BE2C (cell line): ENCODE results near the gene BCL3.

Experiments
- DNase-seq: peaks from one replicate; pipeline ENCODE4 v3.0.0-alpha.2; 2020
- H3K27me3 ChIP-seq: fragments of 250-450 bp; sonication (Bioruptor Pico); 2 replicates; pipeline ENCODE4 v1.5.1; 2020; ENCODE audit warnings: mild to moderate bottlenecking
- H3K36me3 ChIP-seq: fragments of 250-450 bp; sonication (Bioruptor Pico); 2 replicates; pipeline ENCODE4 v1.5.1; 2020; ENCODE audit warnings: mild to moderate bottlenecking
- H3K4me1 ChIP-seq: fragments of 250-450 bp; sonication (Bioruptor Pico); 2 replicates; pipeline ENCODE4 v1.5.1; 2020
- H3K4me3 ChIP-seq: 2 replicates; pipeline ENCODE4 v1.5.1; 2011; ENCODE audit warnings: low read depth, low read length
- H3K9me3 ChIP-seq: fragments of 250-450 bp; sonication (Bioruptor Pico); 2 replicates; pipeline ENCODE4 v1.5.1; 2020
- CTCF ChIP-seq: IDR thresholded peaks from 2 replicates; pipeline ENCODE4 v1.5.1; 2012; ENCODE audit warnings: mild to moderate bottlenecking, low read depth, low read length

The BCL3 gene

GRCh38 chr19:44738603-44739558 is 9.6 kb upstream of the BCL3 start:
- peaks cover 15% of the 10 kb centered on the region for H3K4me1 ChIP-seq
- H3K36me3 ChIP-seq: no peaks in the 10 kb centered on the region
- H3K9me3 ChIP-seq: no peaks in the 10 kb centered on the region
- H3K27me3 ChIP-seq: no peaks in the 10 kb centered on the region
- H3K4me3 ChIP-seq: no peak overlapping the region
- TF ChIP-seq CTCF: no peak
- no peak for DNase-seq

- no peak for DNase-seq
- 0 out of 2 replicates have a peak, but pooled peaks have one; percentile 13 for TF ChIP-seq CTCF
- no peak overlapping the region for H3K4me3 ChIP-seq
- no peaks in the 10 kb centered on the region for H3K36me3 ChIP-seq
- no peaks in the 10 kb centered on the region for H3K9me3 ChIP-seq
- H3K4me1 ChIP-seq: peaks cover 15% of the 10 kb centered on the region
- no peaks in the 10 kb centered on the region for H3K27me3 ChIP-seq
Measured at GRCh38 chr19:44740351-44740824, 8.1 kb upstream of the BCL3 start.

GRCh38 chr19:44741258-44741731 is 7.2 kb upstream of the BCL3 start:
- no peak overlapping the region for H3K4me3 ChIP-seq
- TF ChIP-seq CTCF: no peak
- no peaks in the 10 kb centered on the region for H3K27me3 ChIP-seq
- peaks cover 15% of the 10 kb centered on the region for H3K4me1 ChIP-seq
- H3K9me3 ChIP-seq: no peaks in the 10 kb centered on the region
- DNase-seq: no peak
- no peaks in the 10 kb centered on the region for H3K36me3 ChIP-seq

GRCh38 chr19:44741841-44742329 is 6.6 kb upstream of the BCL3 start:
- Histone ChIP-seq H3K4me3 (no peak overlapping the region), H3K9me3 (no peaks in the 10 kb centered on the region), H3K36me3 (no peaks in the 10 kb centered on the region), H3K27me3 (no peaks in the 10 kb centered on the region), H3K4me1 (peaks cover 15% of the 10 kb centered on the region)
- no peak for TF ChIP-seq CTCF
- peak; percentile 97 for DNase-seq

- no peaks in the 10 kb centered on the region for H3K36me3 ChIP-seq
- no peak overlapping the region for H3K4me3 ChIP-seq
- peaks cover 15% of the 10 kb centered on the region for H3K4me1 ChIP-seq
- no peaks in the 10 kb centered on the region for H3K9me3 ChIP-seq
- no peak for DNase-seq
- H3K27me3 ChIP-seq: no peaks in the 10 kb centered on the region
- TF ChIP-seq CTCF: no peak
Measured at GRCh38 chr19:44742330-44743061, 6.0 kb upstream of the BCL3 start.
